SK-N-SH (cell line): ENCODE data around the gene CTSA.

Experiments
- CHD2 ChIP-seq: fragments of 150-350 bp; IDR thresholded peaks from 2 replicates; pipeline ENCODE4 v1.6.1; 2018; ENCODE audit warnings: low read length; ENCODE audit not compliant: partially characterized antibody
- EP300 ChIP-seq, 2 experiments: IDR thresholded peaks; 2 replicates each; pipeline versions ENCODE4 v1.4.0 to v1.6.1; 2012; ENCODE audit warnings: borderline replicate concordance in 1 of 2, low read depth in 1 of 2, low read length in 1 of 2
- IRF3 ChIP-seq: fragments of 150-350 bp; IDR thresholded peaks from 2 replicates; pipeline ENCODE4 v1.6.1; 2016; ENCODE audit warnings: mild to moderate bottlenecking, low read depth, low read length
- MEF2A ChIP-seq: IDR thresholded peaks from 2 replicates; pipeline ENCODE4 v1.4.0; 2012; ENCODE audit warnings: low read depth, borderline replicate concordance
- POLR2AphosphoS5 ChIP-seq: IDR thresholded peaks from 2 replicates; pipeline ENCODE4 v1.6.1; 2012; ENCODE audit warnings: low read depth, low read length
- RAD21 ChIP-seq: IDR thresholded peaks from 2 replicates; pipeline ENCODE4 v1.6.1; 2012; ENCODE audit warnings: mild to moderate bottlenecking, low read length
- RCOR1 ChIP-seq: fragments of 150-350 bp; IDR thresholded peaks from 2 replicates; pipeline ENCODE4 v1.6.1; 2017; ENCODE audit warnings: antibody characterized with exemption, low read length
- USF2 ChIP-seq: fragments of 150-350 bp; IDR thresholded peaks from 2 replicates; pipeline ENCODE4 v1.6.1; 2017; ENCODE audit warnings: antibody characterized with exemption, low read length, low read depth, borderline replicate concordance
- TF ChIP-seq, protein P1 (sequence below): fragments of 200-600 bp; sonication (generic); IDR thresholded peaks from 2 replicates; pipeline ENCODE4 v1.6.1; 2017; ENCODE audit warnings: antibody characterized with exemption, mild to moderate bottlenecking, moderate library complexity
- TF ChIP-seq, protein P2 (sequence below): IDR thresholded peaks from 2 replicates; pipeline ENCODE4 v1.6.1; 2012; ENCODE audit warnings: mild to moderate bottlenecking, low read depth, low read length, moderate library complexity

DNA sequence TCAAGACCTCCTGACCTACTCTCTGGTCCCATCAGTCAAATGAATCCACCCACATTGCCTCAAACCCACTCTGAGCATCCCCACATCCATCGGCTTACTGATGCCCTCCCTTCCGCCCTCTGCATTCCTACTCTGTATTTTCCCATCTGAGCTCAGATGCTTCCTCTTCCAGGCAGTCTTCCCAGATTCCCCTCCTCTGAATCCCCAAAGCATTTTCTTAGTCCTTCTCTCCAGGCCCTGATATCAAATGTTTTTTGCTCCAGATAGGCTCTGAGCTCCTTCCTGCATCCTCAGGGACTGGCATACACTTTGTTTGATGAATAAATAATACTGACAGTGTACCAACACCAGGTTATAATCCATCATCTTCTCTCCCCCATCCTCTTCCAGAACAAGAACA lies 16.9 kb downstream of the CTSA start:
- TF ChIP-seq CHD2 = no peak
- TF ChIP-seq, protein P1, sequence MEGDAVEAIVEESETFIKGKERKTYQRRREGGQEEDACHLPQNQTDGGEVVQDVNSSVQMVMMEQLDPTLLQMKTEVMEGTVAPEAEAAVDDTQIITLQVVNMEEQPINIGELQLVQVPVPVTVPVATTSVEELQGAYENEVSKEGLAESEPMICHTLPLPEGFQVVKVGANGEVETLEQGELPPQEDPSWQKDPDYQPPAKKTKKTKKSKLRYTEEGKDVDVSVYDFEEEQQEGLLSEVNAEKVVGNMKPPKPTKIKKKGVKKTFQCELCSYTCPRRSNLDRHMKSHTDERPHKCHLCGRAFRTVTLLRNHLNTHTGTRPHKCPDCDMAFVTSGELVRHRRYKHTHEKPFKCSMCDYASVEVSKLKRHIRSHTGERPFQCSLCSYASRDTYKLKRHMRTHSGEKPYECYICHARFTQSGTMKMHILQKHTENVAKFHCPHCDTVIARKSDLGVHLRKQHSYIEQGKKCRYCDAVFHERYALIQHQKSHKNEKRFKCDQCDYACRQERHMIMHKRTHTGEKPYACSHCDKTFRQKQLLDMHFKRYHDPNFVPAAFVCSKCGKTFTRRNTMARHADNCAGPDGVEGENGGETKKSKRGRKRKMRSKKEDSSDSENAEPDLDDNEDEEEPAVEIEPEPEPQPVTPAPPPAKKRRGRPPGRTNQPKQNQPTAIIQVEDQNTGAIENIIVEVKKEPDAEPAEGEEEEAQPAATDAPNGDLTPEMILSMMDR = no peak
- no peak for TF ChIP-seq EP300 (IDR thresholded peaks at IDR 0.05; ENCODE audit: borderline replicate concordance in 1 of 2, low read depth in 1 of 2, low read length in 1 of 2)
- no peak for TF ChIP-seq IRF3
- no peak for TF ChIP-seq RAD21
- TF ChIP-seq, protein P2, sequence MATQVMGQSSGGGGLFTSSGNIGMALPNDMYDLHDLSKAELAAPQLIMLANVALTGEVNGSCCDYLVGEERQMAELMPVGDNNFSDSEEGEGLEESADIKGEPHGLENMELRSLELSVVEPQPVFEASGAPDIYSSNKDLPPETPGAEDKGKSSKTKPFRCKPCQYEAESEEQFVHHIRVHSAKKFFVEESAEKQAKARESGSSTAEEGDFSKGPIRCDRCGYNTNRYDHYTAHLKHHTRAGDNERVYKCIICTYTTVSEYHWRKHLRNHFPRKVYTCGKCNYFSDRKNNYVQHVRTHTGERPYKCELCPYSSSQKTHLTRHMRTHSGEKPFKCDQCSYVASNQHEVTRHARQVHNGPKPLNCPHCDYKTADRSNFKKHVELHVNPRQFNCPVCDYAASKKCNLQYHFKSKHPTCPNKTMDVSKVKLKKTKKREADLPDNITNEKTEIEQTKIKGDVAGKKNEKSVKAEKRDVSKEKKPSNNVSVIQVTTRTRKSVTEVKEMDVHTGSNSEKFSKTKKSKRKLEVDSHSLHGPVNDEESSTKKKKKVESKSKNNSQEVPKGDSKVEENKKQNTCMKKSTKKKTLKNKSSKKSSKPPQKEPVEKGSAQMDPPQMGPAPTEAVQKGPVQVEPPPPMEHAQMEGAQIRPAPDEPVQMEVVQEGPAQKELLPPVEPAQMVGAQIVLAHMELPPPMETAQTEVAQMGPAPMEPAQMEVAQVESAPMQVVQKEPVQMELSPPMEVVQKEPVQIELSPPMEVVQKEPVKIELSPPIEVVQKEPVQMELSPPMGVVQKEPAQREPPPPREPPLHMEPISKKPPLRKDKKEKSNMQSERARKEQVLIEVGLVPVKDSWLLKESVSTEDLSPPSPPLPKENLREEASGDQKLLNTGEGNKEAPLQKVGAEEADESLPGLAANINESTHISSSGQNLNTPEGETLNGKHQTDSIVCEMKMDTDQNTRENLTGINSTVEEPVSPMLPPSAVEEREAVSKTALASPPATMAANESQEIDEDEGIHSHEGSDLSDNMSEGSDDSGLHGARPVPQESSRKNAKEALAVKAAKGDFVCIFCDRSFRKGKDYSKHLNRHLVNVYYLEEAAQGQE = no peak
- no peak for TF ChIP-seq MEF2A
- no peak for TF ChIP-seq RCOR1
- TF ChIP-seq POLR2AphosphoS5 = no peak
- TF ChIP-seq USF2 = no peak
